Measurements from ENCODE around the gene NOTCH1.
"Not testable (repeated sequence)": the region's sequence is repeated elsewhere in the genome, so short reads cannot be mapped to it uniquely, and the experiment has no call there.

The NOTCH1 gene

DNA sequence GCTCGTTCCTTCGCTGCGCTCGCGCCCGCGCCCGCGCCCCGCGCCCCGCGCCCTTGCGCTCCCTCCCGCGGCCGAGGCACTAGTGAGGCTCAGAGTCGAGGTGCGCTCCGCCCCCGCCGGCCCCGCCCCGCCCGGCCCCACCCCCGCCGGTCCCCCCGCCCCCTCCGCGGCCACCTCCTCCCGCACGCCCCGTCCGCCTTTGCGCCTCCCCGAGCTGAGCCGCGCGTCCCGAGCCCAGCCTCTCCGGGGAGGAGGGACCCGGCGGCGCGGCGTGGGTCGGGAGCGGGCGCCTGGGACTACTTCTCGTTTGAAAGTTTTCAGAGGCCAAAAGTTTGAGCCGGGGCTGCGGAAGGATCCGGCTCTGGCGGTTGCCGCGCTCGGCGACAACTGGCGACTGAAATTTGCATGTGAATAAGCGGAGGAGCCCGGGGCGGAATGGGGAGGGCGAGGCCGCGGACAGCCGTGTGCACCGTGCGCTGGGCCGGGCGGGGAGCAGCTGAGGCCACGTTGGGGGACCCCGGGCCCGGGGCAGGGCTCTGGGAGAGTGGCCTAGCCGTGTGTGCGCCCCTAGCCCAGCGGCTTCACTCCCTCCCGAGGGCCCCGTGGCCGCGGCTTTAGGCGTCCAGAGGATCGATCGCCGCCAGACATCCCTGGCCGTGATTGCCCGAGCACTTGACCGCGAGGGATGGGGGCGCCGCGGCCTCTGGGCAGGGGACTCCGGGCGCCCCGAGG lies at the start of gene NOTCH1:
TSS of gene NOTCH1 (minus strand) at position 84 of the 732 bp plus-strand sequence. CDS start 262 bp downstream, outside the sequence.
- DNase-seq, result peak; percentile 89

DNA sequence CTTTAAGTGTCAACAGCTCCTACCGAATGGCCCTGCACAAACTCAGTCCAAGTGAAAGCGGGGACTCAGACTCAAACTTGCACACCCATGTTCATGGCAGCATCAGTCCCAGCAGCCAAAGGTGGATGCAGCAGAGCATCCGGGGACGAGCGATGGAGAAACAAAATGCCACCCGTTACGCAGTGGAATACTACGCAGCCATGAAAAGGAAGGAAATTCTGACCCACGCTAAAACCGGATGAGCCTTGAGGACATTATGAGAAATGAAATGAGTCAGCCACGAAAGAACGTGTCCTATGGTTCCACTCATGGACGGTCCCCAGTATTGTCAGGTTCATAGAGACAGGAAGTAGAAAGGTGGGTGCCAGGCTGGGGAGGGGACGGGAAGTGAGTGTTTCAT lies 48.6 kb upstream of the NOTCH1 start:
- no peak for DNase-seq

DNA sequence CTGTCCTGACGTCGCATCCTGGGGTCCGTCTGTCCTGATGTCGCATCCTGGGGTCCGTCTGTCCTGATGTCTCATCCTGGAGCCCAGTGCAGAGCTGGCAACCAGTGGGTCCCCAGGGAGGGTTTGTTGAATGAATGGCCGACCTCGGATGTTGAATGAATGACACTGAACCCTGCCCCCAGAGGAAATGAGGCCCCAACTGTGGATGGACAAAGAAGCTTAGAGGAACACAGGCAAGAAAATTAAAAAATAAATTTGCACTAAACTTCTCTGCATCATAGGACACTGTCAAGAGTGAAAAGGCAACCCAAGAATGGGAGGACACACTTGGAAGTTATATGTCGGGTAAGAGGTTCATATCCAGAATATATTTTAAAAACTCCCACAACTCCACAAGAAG lies 47.7 kb upstream of the NOTCH1 start:
- DNase-seq, result no peak

DNA sequence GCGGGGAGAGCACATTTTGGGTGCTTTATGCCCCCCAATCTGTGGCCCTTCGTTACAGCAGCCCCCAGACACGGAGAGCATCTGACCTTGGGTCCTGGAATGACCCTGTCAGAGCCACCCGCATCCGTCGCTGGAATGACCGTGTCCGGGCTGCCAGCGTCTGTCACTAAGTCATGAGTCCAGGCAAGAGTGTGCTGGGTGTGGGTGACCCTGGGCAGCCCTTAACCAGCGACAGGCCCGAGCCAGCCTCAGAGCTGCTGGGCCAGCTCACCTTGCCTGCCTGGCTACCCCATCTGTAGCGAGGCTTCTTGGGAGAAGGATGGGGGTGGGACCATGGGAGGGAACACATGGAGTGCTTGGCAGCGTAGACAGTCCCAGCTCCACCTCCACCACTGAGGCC lies 46.8 kb upstream of the NOTCH1 start:
- DNase-seq, result no peak

DNA sequence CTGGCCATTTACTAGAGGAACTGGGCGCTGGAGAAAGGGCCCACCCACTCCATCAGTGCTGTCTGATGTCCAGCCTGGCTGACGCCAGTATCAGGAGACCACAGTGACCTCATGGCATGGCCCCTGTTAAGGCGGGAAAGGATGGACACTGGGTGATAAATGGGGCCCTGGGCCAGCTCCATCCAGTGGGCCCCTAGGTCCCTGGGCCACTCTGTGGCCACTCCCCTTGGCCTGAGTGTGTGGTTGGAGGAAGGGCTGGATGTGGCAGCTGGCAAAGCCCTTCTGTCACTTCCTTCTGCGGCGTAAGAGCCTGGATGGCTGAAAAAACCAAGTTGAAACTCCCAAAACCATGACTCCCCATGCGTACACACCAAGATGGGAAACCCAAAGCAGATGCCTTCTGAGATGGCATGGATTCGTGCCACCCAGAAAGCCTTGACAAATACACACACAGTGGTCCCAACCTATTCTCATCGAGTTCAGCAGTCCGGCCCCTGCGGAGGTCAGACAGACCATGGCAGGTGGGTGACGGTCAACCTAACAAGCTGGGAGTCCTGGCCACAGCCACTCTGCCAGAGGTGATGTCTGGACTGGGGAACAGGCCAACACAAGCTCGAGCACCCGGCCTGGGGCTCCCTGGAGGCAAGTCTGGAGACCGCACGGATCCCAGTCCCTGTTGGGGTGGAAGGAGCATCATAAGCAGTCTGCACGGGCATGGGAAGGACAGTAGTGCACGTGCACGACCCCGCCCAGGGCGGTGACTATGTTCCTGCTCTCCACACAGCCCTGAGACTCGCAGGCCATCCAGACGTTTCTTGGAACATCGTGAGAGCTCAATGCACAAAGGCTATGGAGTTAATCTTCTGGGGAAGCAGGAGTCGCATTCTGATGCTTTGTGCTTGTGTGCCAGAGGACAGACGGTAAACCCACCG lies 45.2 kb upstream of the NOTCH1 start:
- no peak for DNase-seq

DNA sequence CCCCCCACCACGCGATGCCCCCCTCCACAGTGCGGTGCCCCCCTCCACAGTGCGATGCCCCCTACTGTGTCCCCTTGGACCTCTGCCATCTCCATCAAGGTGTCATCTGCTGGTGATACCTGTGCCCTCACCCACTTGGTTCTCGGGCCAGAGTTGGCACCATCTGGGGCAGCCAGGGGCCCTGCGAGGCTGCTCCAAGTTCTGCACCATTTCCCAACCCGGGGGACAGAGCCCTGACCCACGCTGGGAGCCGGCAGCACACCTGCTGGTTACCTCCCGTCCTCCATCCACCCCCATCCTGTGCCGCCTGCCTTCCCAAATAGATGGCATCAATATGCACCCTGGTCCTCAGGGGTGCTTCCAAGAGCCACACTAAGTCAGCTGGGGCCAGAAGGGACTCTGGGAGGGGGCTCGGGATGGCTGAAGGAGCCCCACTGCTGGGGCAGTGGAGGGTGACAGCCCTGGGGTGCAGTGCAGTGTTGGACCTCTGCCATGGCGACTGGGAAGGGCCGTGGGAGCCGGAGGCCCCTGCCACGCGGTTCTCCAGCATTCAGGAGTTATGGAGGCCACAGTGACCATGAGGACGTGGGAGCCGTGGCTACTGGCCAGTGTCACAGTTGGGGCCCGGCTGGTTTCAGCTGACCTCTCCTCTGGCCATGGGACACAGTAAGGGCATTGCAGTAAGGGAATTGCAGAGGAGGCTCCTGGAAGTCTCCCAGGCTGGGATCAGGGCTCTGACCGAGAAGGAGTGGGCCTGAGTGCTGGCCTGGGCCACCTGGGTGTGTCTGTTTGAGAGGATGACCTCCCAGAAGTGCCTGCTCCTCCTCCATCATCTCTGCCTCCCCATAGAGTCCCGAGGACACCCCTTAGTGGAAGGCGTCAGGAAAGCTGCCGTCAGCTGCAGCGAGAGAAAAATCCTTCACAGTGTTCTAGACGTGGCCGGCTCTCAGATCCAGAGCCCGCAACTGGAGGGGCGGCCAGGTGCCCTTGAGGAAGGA lies 44.2 kb upstream of the NOTCH1 start:
- DNase-seq, result no peak

DNA sequence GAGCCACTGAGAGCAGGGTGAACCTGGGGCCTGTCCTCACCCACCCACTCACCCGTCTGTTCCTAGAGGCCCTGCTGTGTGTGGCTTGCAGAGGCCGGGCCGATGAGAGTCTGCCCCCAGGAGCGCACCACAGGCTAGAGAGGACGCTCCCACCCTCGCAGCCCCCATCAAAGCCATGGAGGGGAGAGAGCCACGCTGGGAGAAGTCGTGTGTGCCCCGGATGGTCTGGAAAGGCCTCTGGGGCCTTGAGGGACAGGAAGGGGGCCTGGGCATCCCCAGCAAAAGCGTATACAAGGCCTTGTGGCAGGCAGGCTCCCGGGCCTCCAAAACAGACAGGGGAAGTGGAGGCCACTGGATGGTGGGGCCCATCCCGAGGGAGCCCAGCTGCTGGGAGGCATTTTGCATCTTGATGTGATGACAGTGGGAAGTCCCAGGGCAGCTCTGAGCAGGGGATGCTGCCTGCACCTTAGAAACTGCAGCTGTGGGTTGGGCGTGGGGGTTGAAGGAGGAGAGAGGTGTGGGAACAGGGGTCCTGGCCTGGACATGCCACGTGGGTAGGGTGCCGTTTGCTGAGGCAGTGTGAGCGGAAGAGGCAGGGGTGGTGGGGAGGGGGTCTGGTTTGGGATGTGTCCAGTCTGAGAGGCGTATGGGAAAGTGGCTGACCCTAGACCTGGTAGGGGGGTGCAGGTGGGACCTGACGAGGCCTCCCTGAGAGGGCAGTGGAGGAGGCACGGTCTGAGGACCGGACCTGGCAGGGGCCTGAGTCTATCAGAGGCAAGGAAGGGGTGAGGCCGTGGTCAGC lies 43.0 kb upstream of the NOTCH1 start:
- no peak for DNase-seq

DNA sequence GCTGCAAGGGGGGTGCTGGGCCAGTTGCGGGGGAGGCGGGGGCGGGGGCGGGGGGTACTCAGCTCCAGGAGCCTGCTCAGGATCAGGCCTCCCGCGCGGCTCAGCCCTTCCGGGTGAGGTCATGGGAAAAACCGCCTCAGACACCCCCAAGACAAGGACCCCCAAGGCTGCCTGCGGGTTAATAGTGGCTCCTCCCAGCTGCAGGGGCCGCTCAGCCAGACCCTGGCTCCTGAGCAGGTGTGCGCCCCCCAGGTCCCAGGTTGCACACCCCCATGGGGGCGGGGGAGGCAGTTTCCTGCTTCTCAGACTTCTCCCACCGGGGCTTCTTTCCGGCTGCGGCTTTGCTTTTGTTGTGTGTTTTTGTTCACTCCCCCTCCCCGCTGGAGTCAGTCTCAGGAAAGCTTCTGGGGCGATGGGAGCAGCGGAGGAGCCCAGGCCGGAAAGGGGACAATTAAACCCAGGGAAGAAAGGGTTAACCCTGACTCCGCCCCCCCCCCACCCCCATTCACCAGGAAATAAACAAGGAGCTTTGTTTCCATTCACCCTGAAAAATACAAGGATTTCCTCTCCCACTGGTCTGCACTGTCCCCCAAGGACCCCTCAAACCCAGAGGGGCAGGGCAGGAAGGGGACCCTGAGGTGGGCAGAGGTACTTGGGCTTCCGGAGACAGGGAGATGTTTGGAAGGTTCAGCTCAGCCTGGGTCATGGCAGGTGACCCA lies 42.3 kb upstream of the NOTCH1 start:
- no peak for DNase-seq

DNA sequence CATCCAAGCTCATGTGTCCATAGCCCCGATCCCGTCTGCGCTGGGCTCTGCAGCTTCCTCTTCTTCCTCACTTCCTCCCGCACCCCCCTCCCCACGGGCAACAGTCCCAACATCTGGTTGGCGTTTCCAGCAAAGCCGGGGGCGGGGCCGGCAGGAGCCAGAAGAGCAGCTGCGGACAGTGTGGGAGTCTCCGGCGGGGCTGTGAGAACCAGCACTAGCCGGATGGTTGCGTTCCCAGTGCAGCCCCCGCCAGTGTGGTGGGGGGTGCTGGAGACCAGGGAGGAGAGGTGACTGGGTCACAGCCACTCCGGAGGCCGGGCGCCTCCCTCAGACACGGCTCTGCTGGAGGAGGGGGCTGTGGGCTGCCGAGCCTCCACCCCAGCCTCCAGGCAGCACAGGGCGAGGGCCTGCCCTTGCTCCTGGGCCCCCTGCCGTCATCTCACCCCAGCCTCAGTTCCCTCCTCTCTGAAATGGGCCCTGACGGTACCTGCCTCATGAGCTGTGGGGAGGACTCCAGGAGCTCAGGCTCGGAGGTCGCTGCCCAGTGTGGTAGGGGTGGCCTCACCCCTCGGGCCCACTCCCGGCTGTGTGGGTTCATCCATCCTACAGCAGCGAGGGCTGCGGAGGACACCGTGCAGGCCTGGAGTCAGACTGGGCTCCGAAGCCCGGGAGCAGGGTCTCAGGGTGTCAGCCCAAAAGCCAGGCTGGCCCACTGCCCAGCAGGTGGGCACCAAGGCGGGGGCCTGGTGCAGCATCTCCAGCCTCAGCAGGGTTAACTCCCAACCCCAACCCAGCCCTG lies 41.5 kb upstream of the NOTCH1 start:
- DNase-seq, result peak; percentile 71

DNA sequence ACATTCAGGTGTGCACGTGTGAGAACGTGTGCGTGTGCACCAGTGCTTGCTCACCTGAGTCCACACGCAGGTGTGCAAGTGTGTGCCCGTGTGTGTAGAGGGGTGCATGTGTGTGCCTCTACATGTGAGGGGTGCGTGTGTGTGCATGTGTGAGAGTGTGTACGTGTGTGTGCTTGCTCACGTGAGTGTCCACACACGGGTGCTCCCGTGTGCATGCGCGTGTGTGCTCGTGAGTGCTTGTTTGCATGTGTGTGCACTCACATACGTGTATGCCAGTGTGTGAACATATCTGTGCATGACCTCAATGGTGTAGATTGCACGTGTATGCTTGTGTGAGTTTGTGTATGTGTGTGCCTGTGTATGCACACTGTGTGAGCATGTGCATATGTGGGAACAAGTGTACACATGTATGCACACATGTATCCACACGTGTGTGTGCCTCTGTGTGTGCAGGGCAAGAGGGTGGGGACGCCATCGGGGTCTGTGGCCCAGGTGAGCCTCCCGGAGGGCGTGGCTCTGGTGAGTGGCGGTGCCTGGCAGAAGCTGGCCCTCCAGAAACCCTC lies 40.6 kb upstream of the NOTCH1 start:
- DNase-seq, result no peak

DNA sequence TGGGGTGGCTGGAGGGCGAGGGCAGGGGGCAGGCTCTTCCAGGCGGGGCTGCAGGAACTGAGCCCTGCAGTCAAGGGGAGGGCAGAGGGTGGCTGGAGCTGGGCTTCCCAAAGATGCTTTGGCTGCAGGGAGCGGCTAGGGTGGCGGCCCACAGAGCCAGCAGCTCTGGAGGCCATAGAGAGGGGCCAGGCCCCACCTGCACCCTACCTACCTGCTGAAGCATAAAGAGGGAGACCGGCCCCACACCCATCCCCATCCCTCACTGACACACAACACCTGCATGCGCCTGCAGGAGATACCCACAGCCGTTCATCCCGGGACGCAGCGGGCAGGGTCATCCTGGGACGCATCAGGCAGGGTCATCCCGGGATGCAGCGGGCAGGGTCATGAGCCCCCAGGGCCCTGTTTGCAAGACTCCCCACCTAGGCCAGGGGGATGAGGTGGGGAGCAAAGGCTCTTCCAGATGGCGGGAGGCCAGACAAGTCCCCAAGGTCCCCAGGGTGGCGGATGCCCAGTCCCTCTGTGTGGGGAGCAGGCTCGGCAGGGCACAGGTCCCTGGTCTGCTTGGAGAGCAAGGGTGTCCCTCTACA lies 39.8 kb upstream of the NOTCH1 start:
- no peak for DNase-seq

DNA sequence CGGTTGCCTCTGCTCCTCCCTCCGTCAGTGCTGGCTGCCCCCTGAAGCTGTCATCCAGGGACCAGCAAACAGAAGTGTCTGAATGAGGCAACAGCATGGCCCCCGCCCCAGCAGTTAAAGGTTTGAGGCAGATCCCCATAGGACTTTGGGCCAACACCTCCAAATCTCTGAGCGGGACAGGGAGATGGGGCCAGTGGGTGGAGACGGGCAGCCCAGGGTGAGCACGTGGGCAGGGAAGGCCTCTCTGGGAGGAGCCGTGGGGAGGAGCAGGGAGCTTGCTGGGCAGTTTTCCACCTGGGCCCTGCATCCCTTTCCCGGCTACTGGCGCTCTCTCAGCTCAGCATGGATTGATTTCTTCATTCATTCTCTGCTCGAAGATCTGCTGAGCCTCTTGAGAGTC lies 39.1 kb upstream of the NOTCH1 start:
- DNase-seq, result no peak

DNA sequence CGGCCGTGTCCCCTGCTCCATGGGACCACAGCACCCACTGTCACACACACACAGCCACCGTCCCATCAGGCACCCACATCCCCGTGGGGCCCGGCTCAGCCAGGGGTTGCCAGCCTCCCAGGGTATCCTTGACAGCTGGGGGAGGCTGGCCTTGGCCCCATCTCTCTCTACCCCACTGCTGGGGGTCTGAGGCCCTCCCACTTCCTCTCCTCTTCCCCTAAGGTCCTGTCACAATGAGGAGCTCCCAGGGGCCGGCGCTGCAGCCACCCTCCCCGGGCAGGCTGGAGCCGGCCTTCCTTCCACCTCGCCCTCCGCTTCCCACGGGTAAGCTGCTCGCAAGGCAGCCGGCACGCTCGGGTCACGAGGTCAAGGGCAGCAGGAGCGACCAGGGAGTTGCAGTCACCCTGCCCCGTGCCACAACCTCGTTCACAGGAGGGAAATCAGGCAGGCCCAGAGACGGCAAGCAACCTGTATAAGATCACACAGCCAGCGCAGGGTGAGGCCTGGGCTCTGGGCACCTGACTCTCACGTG lies 38.6 kb upstream of the NOTCH1 start:
- DNase-seq, result no peak

DNA sequence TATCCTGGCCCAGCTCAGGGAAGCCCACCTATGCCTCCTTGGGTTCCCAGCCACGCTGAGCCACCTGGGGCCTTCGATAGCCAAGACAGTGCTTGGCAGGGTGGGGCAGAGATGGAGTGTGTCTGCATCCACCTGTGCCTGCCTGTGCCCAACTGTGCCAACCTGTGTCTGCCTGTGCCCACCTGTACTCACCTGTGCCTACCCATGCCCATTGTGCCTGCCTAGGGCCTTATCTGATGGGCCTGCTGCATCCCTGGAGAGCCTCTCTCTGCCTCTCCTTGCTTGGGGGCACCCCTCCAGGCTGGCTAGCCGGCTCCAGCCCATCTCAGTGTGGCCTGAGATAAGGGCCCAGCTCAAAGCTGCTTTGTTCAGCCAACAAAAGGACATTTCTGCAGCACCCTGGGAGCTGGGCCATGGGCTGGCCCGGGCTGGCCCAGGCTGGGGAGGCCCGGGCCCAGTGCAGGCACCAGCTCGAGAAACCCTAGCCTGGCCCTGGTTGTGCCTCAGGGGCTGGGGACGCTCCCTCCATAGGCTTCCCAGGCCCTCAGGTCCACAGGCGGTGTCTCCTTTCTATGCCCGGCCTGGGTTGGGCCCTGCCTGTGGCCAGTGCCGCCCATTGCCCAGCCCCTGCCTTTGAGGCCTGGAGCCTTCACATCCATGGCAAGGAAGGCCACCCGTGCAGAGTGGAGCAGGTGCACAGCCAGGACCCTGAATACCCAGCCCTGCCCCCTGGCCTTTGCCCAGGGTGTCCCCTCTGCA lies 37.3 kb upstream of the NOTCH1 start:
- no peak for DNase-seq

DNA sequence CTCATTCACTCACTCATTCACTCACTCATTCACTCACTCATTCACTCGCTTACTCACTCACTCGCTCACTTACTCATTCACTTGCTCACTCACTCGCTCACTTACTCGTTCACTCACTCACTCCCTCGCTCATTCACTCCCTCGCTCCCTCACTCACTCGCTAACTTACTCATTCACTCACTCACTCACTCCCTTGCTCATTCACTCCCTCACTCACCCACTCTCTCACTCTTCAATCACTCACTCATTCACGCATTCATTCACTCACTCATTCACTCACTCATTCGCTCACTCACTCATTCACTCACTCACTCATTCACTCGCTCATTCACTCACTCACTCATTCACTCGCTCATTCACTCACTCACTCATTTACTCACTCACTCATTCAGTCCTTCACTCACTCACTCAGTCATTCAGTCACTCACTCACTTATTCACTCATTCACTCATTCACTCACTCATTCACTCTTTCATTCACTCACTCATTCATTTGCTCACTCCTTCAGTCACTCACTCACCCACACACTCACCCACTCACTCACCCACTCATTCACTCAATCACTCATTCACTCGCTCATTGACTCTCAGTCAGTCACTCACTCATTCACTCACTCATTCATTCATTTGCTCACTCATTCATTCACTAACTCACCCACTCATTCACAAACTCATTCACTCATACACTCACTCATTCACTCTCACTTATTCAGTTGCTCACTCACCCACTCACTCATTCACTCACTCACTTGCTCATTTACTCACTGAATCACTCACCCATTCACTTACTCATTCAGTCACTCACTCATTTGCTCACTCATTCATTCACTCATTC lies 36.0 kb upstream of the NOTCH1 start:
- no peak for DNase-seq

DNA sequence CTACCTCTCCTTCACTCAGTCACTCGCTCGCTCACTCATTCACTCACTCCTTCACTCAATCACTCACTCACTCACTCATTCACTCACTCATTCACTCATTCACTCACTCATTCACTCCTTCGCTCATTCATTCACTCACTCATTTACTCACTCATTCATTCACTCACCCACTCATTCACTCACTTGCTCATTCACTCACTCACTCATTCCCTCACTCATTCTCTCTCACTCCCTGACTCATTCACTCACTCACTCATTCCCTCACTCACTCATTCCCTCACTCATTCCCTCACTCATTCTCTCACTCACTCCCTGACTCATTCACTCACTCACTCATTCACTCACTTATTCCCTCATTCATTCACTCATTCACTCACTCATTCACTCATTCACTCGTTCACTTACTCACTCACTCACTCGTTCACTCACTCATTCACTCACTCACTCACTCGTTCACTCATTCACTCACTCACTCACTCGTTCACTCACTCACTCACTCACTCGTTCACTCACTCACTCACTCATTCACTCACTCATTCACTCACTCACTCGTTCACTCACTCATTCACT lies 33.9 kb upstream of the NOTCH1 start:
- not testable (repeated sequence) for DNase-seq
